Subcutaneous abdominal adipose tissue (tissue), 5 donors: Measurements from ENCODE around the gene BUB3.

Experiments used
- H3K27ac ChIP-seq: one replicate; pipeline ENCODE4 v1.7.0; 2013; ENCODE audit warnings: low read depth, mild to moderate bottlenecking, inconsistent platforms, low read length, moderate library complexity
- H3K27me3 ChIP-seq, 5 donors: one replicate each; pipeline ENCODE4 v1.7.0; 2013; ENCODE audit warnings: low read length in 5 of 5, inconsistent platforms in 1 of 5; ENCODE audit not compliant: control insufficient read depth in 5 of 5, insufficient read depth in 4 of 5
- H3K36me3 ChIP-seq, 5 donors: one replicate each; pipeline ENCODE4 v1.7.0; 2013; ENCODE audit warnings: low read length in 5 of 5; ENCODE audit not compliant: control insufficient read depth in 5 of 5, insufficient read depth in 5 of 5
- H3K4me1 ChIP-seq, 5 donors: one replicate each; pipeline ENCODE4 v1.7.0; 2013; ENCODE audit warnings: low read length in 5 of 5, mild to moderate bottlenecking in 3 of 5, moderate library complexity in 1 of 5; ENCODE audit not compliant: control insufficient read depth in 5 of 5, insufficient read depth in 5 of 5
- H3K4me3 ChIP-seq, 5 donors: one replicate each; pipeline ENCODE4 v1.7.0; 2013; ENCODE audit warnings: low read length in 5 of 5, low read depth in 1 of 5
- H3K9ac ChIP-seq, 5 donors: one replicate each; pipeline ENCODE4 v1.7.0; 2013; ENCODE audit warnings: low read length in 5 of 5, mild to moderate bottlenecking in 4 of 5, moderate library complexity in 3 of 5
- H3K9me3 ChIP-seq, 5 donors: one replicate each; pipeline ENCODE4 v1.7.0; 2013; ENCODE audit warnings: low read length in 5 of 5; ENCODE audit not compliant: control insufficient read depth in 5 of 5
- donor health status: healthy.
- donor health status: healthy.
- donor health status: healthy.
- donor health status: healthy.
- donor health status: healthy.

BUB3 gene

DNA sequence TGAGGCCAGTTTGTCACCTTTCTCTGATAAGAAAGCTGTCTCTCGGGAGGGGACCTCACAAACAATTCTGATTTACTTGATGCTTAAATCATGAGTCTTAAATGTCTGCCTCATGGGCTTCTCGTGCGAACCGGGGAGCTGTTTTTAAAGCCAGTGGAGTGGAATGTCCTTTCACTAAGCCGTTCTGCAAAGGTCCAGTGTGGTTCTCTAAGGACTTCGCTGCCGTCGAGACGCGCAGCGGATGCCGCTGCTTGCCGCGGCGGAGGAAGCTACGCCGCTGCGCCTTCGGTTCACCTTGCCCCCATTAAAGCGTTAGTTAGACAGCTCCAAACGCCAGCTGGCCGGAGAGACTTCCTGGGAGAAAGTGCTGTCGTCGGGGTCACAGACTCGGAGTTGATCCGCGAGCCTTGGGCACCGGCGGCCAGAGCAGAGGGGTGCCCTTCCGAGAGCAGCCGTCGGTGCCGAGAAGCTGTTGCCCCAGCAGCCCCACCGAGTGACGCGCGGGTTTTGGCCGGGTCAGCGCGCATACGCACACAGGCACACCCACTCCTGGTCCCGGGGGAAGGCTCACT, 19.8 kb upstream of the BUB3 start:
- Histone ChIP-seq H3K27ac (no peak overlapping the region), H3K9me3 (no peaks in the 10 kb centered on the region), H3K36me3 (no peaks in the 10 kb centered on the region), H3K4me1 (peaks cover 0 to 54% (median 50%) of the 10 kb centered on the region in 5 donors), H3K27me3 (peaks cover 43 to 88% (median 73%) of the 10 kb centered on the region in 5 donors), H3K4me3 (peak overlapping the region in 3 of 5 donors; percentile 11 to 55 (median 21)), H3K9ac (no peak overlapping the region)

DNA sequence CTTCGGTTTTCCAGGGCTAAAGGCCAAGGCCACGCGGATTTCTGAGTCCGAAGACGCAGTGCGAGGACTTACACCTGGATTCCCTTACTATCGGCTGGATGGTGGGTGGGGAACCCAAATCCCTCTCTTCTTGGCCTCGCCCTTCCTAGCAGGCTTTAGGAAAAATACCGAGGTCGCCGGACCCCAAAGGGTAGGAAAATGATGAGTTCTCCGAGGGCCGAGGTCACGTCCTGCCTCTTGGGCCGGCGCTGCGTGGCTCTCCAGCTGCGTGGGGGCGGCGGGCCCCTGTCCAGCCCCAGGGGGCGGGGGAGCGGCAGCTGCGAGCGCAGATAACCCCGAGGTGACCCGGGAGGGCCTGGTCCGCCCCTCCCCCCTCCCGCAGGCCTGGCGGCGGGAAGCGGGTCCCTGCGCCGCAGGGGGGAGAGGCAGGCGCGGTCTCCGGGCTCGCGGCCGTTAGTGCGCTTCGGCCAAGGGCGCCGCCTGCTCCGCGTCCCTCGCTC, 19.2 kb upstream of the BUB3 start:
- Histone ChIP-seq H3K27ac (no peak overlapping the region), H3K9ac (no peak overlapping the region), H3K36me3 (no peaks in the 10 kb centered on the region), H3K9me3 (no peaks in the 10 kb centered on the region), H3K27me3 (peaks cover 48 to 88% (median 75%) of the 10 kb centered on the region in 5 donors), H3K4me3 (peak overlapping the region in 4 of 5 donors; percentile 21 to 55 (median 30)), H3K4me1 (peaks cover 0 to 58% (median 52%) of the 10 kb centered on the region in 5 donors)

DNA sequence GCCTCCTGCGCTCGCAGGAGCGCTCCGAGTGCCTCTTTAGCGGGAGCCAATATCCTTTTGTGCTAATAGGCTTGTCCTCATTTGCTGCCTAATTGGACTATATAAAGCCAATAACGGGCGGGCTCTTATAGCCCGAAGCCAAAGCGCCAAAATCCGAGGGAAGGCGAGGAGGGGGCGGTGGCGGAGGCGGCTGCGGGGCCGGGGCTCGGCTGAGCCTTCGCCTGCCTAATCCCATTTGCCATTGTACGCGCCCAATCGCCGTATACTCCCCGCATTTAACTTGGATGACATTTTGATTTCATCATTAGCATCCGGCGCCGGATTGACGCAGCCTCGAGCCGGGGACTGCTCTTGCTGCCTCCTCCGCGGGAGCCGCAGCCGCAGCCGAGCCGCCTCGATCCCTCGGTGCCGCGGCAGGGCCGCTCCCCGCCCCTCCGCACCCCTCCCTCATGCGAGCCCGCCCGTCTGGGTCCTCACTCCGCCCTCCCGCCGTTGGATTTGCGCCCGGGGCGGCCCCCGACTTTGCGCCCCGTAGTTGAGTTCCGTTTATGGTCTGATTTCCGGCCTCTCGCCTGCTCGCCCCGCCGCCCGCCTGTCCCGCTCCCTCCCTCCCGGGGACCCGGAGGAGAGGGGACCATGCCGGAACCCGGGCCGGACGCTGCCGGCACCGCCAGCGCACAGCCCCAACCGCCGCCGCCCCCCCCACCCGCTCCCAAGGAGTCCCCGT, 18.6 kb upstream of the BUB3 start, which contains the start of gene HMX3:
Gene HMX3 (plus strand): TSS at position 556 of the 727 bp plus-strand sequence. CDS start 81 bp downstream, at position 637.
- Histone ChIP-seq H3K4me1 (peaks cover 0 to 58% (median 56%) of the 10 kb centered on the region in 5 donors), H3K27me3 (peaks cover 53 to 89% (median 77%) of the 10 kb centered on the region in 5 donors)

DNA sequence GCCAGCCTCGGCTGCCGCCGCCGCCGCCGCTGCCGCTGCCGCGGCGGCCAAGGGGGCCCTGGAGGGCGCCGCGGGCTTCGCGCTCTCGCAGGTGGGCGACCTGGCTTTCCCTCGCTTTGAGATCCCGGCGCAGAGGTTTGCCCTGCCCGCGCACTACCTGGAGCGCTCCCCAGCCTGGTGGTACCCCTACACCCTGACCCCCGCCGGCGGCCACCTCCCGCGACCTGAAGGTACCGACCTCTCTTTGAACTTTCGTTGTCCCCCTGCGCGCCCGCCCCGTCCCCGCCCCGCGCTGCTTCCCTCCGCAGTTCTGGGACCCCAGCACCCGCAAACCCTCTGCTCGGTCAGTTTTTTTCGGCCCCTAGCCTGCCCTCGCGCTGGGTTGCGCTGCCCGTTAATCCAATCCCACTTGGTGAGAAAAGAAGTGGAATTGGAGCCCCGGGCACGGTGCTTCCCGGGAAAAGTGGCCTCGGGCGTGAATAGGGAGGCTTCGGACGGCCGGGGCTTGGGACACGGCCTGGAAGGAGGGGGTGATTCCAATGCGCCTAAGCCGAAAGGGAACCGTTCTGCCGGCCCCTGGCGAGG, 17.9 kb upstream of the BUB3 start:
- H3K4me1 ChIP-seq = peaks cover 0 to 58% (median 56%) of the 10 kb centered on the region in 5 donors
- H3K4me3 ChIP-seq = peak overlapping the region in 1 of 5 donors; percentile 44
- H3K9me3 ChIP-seq = no peaks in the 10 kb centered on the region
- H3K27ac ChIP-seq = no peak overlapping the region
- H3K9ac ChIP-seq = no peak overlapping the region
- H3K27me3 ChIP-seq = peaks cover 60 to 93% (median 80%) of the 10 kb centered on the region in 5 donors
- no peaks in the 10 kb centered on the region for H3K36me3 ChIP-seq

More for the DNA sequence above, 18.6 kb upstream of the BUB3 start, which contains the start of gene HMX3:
- Histone ChIP-seq H3K9me3 (no peaks in the 10 kb centered on the region), H3K36me3 (no peaks in the 10 kb centered on the region), H3K9ac (no peak within 1 kb of the TSS), H3K27ac (no peak within 1 kb of the TSS), H3K4me3 (peak within 1 kb of the TSS in 4 of 5 donors; percentile 29 to 55 (median 38))

DNA sequence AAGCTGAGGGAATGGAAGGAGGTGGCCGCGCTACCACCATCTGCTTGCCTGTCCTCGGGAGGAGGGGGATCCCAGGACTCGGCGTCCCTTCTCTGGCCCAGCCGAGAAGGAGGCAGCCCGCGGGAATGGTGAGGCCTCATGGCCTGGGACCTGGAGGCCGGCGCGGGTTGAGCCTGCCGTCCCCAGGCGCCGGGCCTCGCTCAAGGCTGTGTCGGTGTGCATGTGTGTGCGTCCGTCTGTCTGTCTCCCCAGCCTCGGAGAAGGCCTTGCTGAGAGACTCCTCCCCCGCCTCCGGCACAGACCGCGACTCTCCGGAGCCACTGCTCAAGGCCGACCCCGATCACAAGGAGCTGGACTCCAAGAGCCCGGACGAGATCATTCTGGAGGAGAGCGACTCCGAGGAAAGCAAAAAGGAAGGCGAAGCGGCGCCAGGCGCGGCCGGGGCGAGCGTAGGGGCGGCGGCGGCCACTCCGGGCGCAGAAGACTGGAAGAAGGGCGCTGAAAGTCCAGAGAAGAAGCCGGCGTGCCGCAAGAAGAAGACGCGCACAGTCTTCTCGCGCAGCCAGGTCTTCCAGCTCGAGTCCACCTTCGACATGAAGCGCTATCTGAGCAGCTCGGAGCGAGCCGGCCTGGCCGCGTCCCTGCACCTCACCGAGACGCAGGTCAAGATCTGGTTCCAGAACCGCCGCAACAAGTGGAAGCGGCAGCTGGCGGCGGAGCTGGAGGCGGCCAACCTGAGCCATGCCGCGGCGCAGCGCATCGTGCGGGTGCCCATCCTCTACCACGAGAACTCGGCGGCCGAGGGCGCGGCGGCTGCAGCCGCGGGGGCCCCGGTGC, 17.2 kb upstream of the BUB3 start:
- Histone ChIP-seq H3K4me3 (peak overlapping the region in 2 of 5 donors; percentile 31 to 44), H3K4me1 (peaks cover 0 to 58% (median 56%) of the 10 kb centered on the region in 5 donors)

DNA sequence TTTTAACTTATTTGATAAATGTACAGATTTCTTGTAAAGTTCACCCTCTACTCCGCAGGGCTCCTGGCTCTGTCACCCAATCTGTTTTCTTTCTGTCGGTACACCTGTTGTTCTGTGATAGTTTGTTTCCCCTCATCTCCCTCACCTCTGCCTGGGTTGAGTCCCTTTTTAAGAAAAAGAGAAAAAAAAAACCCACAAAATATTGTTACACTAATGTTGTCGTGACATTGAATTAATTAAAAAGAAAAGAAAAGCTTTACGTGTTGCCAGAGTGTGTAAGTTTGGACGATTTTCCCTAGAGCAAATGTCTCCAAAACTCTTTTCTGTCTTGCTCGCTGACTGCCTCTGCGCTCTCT, 15.1 kb upstream of the BUB3 start:
- Histone ChIP-seq H3K27ac (no peak overlapping the region), H3K4me3 (no peak overlapping the region), H3K4me1 (peaks cover 0 to 46% (median 41%) of the 10 kb centered on the region in 5 donors), H3K27me3 (peaks cover 74 to 96% (median 80%) of the 10 kb centered on the region in 5 donors), H3K9me3 (no peaks in the 10 kb centered on the region), H3K9ac (no peak overlapping the region), H3K36me3 (no peaks in the 10 kb centered on the region)

More for the DNA sequence above, 17.2 kb upstream of the BUB3 start:
- H3K27me3 ChIP-seq = peaks cover 67 to 96% (median 81%) of the 10 kb centered on the region in 5 donors
- H3K27ac ChIP-seq = no peak overlapping the region
- H3K36me3 ChIP-seq = no peaks in the 10 kb centered on the region
- no peak overlapping the region for H3K9ac ChIP-seq
- no peaks in the 10 kb centered on the region for H3K9me3 ChIP-seq

DNA sequence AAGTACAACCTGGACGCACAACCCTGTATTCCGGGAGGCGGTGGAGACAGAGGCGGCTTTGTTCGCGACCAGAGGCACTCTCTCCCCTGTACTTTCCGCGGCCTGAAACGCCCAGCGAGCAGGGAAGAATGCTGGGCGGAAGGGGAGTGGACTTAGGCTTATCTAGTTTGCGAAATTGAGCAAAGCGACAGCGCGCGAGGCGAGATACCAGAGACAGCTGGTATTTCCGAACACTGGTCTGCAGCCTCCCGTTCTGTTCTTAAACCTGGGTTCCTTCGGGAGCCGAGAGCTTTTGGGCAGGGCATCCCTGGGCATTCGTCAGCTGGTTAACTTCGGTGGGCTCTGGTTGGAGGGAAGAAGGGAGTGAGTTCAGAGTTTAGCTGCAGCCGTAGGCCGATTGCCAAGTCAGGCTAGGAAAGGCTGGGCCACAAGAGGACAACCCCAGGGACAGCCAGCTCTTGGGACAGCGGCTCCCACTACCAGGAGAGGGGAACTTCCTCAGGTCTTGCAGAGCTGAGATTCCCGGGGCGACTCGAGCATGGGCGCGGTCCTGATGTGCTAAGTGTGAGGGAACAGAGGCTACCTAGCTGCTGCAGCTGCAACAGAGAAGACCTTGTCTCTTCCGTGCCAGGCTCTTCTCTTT, 14.6 kb upstream of the BUB3 start:
- Histone ChIP-seq H3K27ac (no peak overlapping the region), H3K9ac (no peak overlapping the region), H3K4me1 (peaks cover 0 to 41% (median 36%) of the 10 kb centered on the region in 5 donors), H3K4me3 (no peak overlapping the region), H3K27me3 (peaks cover 74 to 96% (median 79%) of the 10 kb centered on the region in 5 donors), H3K36me3 (no peaks in the 10 kb centered on the region), H3K9me3 (no peaks in the 10 kb centered on the region)

DNA sequence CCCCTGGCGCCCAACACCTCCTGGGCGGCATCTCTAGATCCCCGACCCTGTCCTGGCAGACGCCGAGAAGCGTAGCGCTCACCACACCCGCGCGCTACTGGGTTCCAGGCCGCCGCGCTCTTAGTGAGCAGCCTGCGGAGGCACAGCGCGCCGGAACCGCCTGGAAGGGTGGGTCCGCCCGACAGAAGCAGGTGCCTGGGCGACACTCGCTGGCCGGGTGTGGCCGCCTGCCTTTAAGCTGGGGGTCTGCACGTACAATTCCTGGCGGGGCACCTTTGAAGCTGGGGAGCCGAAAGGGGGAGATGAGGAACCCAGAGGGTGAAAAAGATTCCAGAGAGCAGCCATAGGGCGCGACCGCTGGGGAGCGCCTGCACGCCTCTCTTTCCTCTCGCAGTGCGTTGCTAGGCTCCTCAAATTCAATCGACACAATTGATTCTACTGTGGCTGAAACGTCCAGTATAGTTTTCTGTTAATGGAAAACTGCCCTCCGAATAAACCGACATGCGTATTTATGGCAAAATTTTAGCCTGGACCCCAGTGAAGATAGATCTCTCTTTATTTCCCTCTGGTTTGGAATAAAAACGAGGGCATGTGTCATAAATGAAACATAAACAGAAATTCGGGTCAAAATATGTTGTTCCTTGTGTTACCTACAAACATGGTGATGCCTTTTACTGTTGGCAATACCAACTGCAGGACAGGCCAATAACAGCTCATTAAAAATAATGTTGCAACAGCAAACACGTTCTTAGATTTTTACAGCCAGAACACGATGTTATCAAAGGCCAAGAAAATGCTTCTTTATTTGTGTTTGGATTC, 13.8 kb upstream of the BUB3 start:
- H3K27me3 ChIP-seq = peaks cover 74 to 96% (median 80%) of the 10 kb centered on the region in 5 donors
- H3K36me3 ChIP-seq = no peaks in the 10 kb centered on the region
- no peak overlapping the region for H3K27ac ChIP-seq
- no peaks in the 10 kb centered on the region for H3K9me3 ChIP-seq
- no peak overlapping the region for H3K9ac ChIP-seq
- H3K4me3 ChIP-seq = no peak overlapping the region
- peaks cover 0 to 34% (median 32%) of the 10 kb centered on the region in 5 donors for H3K4me1 ChIP-seq
